CD4-positive, alpha-beta T cell (primary cell): ENCODE data around the gene KCNAB1. TPM values are rescaled to one million over a fixed set of nuclear protein-coding genes. Genes with fewer than 3 reads are reported as not detected.
"Not testable (repeated sequence)": the region's sequence is repeated elsewhere in the genome, so short reads cannot be mapped to it uniquely, and the experiment has no call there.

Source experiments
- ATAC-seq: fragments of 200-7000 bp; cut with Tn5 transposase; one replicate; pipeline ENCODE4 v1.10.0; 2022; ENCODE audit warnings: mild to moderate bottlenecking; ENCODE audit not compliant: poor library complexity
- CTCF ChIA-PET: fragments of 350-600 bp; sonication (Branson Sonifier 250); formaldehyde crosslinking; loops from one replicate; lab custom pipeline; 2021; ENCODE audit warnings: antibody characterized with exemption, inconsistent platforms; lab: Charles Lee
- POLR2A ChIA-PET: fragments of 350-600 bp; sonication (Branson Sonifier 250); formaldehyde crosslinking; loops from one replicate; lab custom pipeline; 2021; ENCODE audit warnings: antibody characterized with exemption, inconsistent platforms; lab: Charles Lee
- DNase-seq, 14 experiments: peaks; one replicate each; pipeline ENCODE4 v3.0.0-alpha.2; 2013 to 2020; ENCODE audit warnings: mixed read lengths in 2 of 14
- H3K27ac ChIP-seq, 2 donors: one replicate each; pipeline versions ENCODE4 v1.5.1 to v1.7.0; 2013; ENCODE audit warnings: low read length in 2 of 2, low read depth in 1 of 2, mild to moderate bottlenecking in 1 of 2
- H3K27me3 ChIP-seq, 2 experiments: 1 replicate in 1 of 2; 2 replicates in 1 of 2; pipeline versions ENCODE4 v1.6.1 to v1.7.0; 2013; ENCODE audit warnings: low read length in 2 of 2, control low read depth in 1 of 2, mild to moderate bottlenecking in 1 of 2, moderate library complexity in 1 of 2; ENCODE audit not compliant: insufficient read depth in 2 of 2, control insufficient read depth in 1 of 2
- H3K36me3 ChIP-seq: one replicate; pipeline ENCODE4 v1.6.1; 2013; ENCODE audit warnings: low read length, control low read depth; ENCODE audit not compliant: insufficient read depth
- H3K4me1 ChIP-seq: one replicate; pipeline ENCODE4 v1.6.1; 2013; ENCODE audit warnings: low read length, control low read depth; ENCODE audit not compliant: insufficient read depth
- H3K4me3 ChIP-seq: one replicate; pipeline ENCODE4 v1.5.1; 2013; ENCODE audit warnings: mild to moderate bottlenecking, low read length, moderate library complexity
- H3K9me3 ChIP-seq, 2 experiments: 1 replicate in 1 of 2; 2 replicates in 1 of 2; pipeline versions ENCODE4 v1.6.1 to v1.7.0; 2013; ENCODE audit warnings: low read length in 2 of 2, mild to moderate bottlenecking in 2 of 2, control low read depth in 1 of 2, moderate library complexity in 1 of 2; ENCODE audit not compliant: control insufficient read depth in 1 of 2, insufficient read depth in 1 of 2
- H3K27ac Mint-ChIP-seq: one replicate; pipeline ENCODE4 v1.8.0; 2020; ENCODE audit warnings: mixed read lengths
- H3K27me3 Mint-ChIP-seq: one replicate; pipeline ENCODE4 v1.8.0; 2021; ENCODE audit warnings: mixed read lengths
- H3K36me3 Mint-ChIP-seq: one replicate; pipeline ENCODE4 v1.8.0; 2021; ENCODE audit warnings: low read depth, mixed read lengths
- H3K4me1 Mint-ChIP-seq: one replicate; pipeline ENCODE4 v1.8.0; 2021; ENCODE audit warnings: low read depth, mixed read lengths
- H3K4me3 Mint-ChIP-seq: one replicate; pipeline ENCODE4 v1.8.0; 2020; ENCODE audit warnings: mild to moderate bottlenecking, mixed read lengths
- H3K9me3 Mint-ChIP-seq: one replicate; pipeline ENCODE4 v1.8.0; 2020; ENCODE audit warnings: mixed read lengths
- intact Hi-C, 2 experiments: fragments of 100-400 bp; cut with DNase I in 1 of 2; cut with micrococcal nuclease in 1 of 2; formaldehyde crosslinking; loops; one replicate each; pipeline versions ENCODE4 v1.15.1 to v1.9.0; 2023 to 2025; cut with DNase I, micrococcal nuclease
- total RNA-seq, 174 experiments: library from RNA in 2 of 174; stranded (reverse) in 2 of 174; gene quantifications; one replicate each; pipeline ENCODE4 v1.2.3 and lab custom pipeline; 2021 to 2026
- TF ChIP-seq, protein P1 (sequence below): fragments of 200-600 bp; IDR thresholded peaks from one replicate; pipeline ENCODE4 v1.8.0; 2022; ENCODE audit warnings: antibody characterized with exemption, mild to moderate bottlenecking

KCNAB1 gene
- total RNA-seq, 2 experiments from 2014 or later: 0.14 TPM; not detected in 1

DNA sequence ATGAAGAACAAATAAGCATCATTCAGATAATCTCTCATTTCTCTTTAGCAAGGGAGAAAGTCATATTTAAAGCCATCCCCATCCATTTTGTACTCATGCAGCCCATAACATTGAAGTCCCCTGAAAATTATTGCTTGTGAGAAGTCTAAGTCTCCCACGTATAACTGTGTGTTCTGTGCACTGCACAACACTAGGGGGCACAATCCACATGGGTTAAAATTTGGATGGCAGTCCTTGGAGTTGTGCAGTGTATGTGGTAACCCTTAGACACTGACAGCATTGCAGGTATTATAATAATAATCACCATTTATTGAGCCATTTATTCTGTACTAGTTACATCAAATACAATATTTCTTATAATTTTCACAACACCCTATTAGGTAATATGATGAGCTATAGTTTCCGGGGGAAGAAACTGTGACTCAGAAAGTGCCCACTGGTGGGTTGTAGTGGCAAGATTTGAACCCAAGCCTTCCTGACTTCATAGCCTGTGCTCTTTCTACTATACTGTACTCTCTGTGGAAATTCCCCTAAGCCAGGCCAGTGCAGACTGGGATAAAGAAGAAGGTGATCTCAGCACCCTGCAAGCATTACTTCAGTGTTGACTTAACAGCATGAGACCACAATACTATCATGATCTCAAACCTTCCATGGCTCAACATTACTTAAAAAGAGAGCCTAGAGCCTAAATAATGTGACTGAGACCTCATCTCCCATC is 15.7 kb downstream of the KCNAB1 start:
- Histone ChIP-seq H3K4me1 (no peaks in the 10 kb centered on the region), H3K4me3 (no peak overlapping the region), H3K9me3 (no peaks in the 10 kb centered on the region), H3K27ac (no peak overlapping the region), H3K27me3 (peaks cover 0 to 12% of the 10 kb centered on the region in 2 experiments), H3K36me3 (no peaks in the 10 kb centered on the region)
- Mint-ChIP-seq H3K36me3 (no peaks in the 10 kb centered on the region), H3K27me3 (peaks cover 45% of the 10 kb centered on the region), H3K4me1 (no peaks in the 10 kb centered on the region), H3K4me3 (no peak overlapping the region), H3K27ac (no peak overlapping the region), H3K9me3 (no peaks in the 10 kb centered on the region)
- intact Hi-C loops: no loop called here
- DNase-seq (no peak), ATAC-seq (no peak)
- POLR2A ChIA-PET: no interaction called here
- CTCF ChIA-PET: no interaction called here
- TF ChIP-seq, protein P1, sequence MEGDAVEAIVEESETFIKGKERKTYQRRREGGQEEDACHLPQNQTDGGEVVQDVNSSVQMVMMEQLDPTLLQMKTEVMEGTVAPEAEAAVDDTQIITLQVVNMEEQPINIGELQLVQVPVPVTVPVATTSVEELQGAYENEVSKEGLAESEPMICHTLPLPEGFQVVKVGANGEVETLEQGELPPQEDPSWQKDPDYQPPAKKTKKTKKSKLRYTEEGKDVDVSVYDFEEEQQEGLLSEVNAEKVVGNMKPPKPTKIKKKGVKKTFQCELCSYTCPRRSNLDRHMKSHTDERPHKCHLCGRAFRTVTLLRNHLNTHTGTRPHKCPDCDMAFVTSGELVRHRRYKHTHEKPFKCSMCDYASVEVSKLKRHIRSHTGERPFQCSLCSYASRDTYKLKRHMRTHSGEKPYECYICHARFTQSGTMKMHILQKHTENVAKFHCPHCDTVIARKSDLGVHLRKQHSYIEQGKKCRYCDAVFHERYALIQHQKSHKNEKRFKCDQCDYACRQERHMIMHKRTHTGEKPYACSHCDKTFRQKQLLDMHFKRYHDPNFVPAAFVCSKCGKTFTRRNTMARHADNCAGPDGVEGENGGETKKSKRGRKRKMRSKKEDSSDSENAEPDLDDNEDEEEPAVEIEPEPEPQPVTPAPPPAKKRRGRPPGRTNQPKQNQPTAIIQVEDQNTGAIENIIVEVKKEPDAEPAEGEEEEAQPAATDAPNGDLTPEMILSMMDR: no peak

DNA sequence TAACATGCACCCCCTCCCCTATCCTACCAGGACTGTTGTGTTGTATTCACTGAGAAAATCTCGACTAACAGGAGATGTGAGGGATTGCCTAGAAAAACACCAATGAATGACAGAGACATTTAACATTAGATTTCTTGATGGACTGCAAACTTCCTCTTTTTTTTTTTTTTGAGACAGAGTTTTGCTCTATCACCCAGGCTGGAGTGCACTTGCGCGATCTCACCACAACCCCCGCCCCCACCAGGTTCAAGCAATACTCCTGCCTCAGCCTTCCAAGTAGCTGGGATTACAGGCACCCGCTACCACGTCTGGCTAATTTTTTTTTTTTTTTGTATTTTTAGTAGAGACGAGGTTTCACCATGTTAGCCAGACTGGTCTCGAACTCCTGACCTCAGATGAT is 17.0 kb downstream of the KCNAB1 start:
- peaks cover 44% of the 10 kb centered on the region for H3K27me3 Mint-ChIP-seq
- H3K4me1 Mint-ChIP-seq, H3K36me3 ChIP-seq, ATAC-seq, H3K4me3 ChIP-seq, H3K27ac ChIP-seq, H3K4me1 ChIP-seq, H3K9me3 ChIP-seq, intact Hi-C loops, H3K36me3 Mint-ChIP-seq, H3K27ac Mint-ChIP-seq, POLR2A ChIA-PET, H3K4me3 Mint-ChIP-seq, H3K9me3 Mint-ChIP-seq, DNase-seq, CTCF ChIA-PET: not testable (repeated sequence)
- peaks cover 0 to 12% of the 10 kb centered on the region in 2 experiments for H3K27me3 ChIP-seq

DNA sequence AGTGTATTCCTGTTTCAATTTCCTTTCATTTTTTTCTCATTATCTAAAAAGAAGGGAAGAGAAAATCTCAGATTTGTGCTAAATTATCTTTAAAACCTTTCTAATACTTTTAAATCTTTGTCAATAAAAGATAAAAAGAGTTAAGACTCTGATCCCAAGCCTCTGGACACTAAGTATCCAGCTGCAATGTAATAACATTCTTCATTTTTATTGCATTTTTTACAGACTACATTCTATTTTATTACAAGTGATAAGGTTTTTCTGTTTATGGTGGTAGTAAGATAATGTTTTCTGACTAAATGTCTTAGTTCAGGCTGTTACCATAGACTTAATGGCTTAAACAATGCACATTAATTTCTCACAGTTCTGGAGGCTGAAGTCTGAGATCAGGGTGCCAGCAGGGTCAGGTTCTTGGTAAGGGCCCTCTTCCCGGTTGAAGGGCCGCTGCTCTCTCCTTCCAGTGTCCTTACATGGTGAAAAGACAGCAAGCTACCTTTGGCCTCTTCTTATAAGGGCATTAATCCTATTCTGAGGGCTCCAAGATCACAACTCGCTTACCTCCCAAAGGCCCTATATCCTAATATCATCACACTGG is 19.7 kb downstream of the KCNAB1 start:
- H3K27me3 ChIP-seq: peaks cover 0 to 20% of the 10 kb centered on the region in 2 experiments
- intact Hi-C loops: no loop called here
- no peak overlapping the region for H3K27ac Mint-ChIP-seq
- ChIA-PET CTCF (interaction anchor here (0.6 to 1.3 kb wide), 2 partner anchors 12 to 595 kb away, joined by 3 read pairs; no protein-coding TSS in a partner anchor), POLR2A (no interaction called here)
- H3K4me3 ChIP-seq: no peak overlapping the region
- no peaks in the 10 kb centered on the region for H3K4me1 ChIP-seq
- no peak overlapping the region for H3K27ac ChIP-seq
- H3K4me1 Mint-ChIP-seq: no peaks in the 10 kb centered on the region
- H3K36me3 ChIP-seq: no peaks in the 10 kb centered on the region
- ATAC-seq: no peak
- H3K4me3 Mint-ChIP-seq: no peak overlapping the region
- TF ChIP-seq, protein P1: no peak
- H3K36me3 Mint-ChIP-seq: no peaks in the 10 kb centered on the region
- H3K9me3 Mint-ChIP-seq: no peaks in the 10 kb centered on the region
- no peak for DNase-seq
- H3K27me3 Mint-ChIP-seq: peaks cover 54% of the 10 kb centered on the region
- no peaks in the 10 kb centered on the region for H3K9me3 ChIP-seq
